ENCODE results near the gene PARN. TPM values are rescaled to one million over a fixed set of nuclear protein-coding genes. Genes with fewer than 3 reads are reported as not detected.

The PARN gene
- total RNA-seq, 2 experiments from 2014 or later = 27.4 to 28.2 TPM

- H3K4me1 ChIP-seq (ENCODE audit: insufficient read depth, low read length) = no peaks in the 10 kb centered on the region
- no peaks in the 10 kb centered on the region for H3K27me3 ChIP-seq (ENCODE audit: control insufficient read depth in 1 of 2, insufficient read depth in 2 of 2, low read length in 2 of 2)
- intact Hi-C loops (cut with DNase I, micrococcal nuclease) = no loop called here
- no peak overlapping the region for H3K4me3 ChIP-seq (ENCODE audit: low read length)
- Mint-ChIP-seq H3K36me3 (ENCODE audit: low read depth) (no peaks in the 10 kb centered on the region), H3K9me3 (peaks cover 3% of the 10 kb centered on the region), H3K4me1 (ENCODE audit: low read depth) (no peaks in the 10 kb centered on the region), H3K27ac (no peak overlapping the region), H3K27me3 (no peaks in the 10 kb centered on the region), H3K4me3 (no peak overlapping the region)
- no peaks in the 10 kb centered on the region for H3K36me3 ChIP-seq (ENCODE audit: insufficient read depth, low read length)
- TF ChIP-seq CTCF (IDR thresholded peaks at IDR 0.05) = no peak
- ChIA-PET POLR2A (no interaction called here), CTCF (no interaction called here)
- ATAC-seq (ENCODE audit: poor library complexity) (no peak), DNase-seq (no peak)
- no peaks in the 10 kb centered on the region for H3K9me3 ChIP-seq (ENCODE audit: control insufficient read depth in 1 of 2, insufficient read depth in 1 of 2, low read length in 2 of 2)
- H3K27ac ChIP-seq (ENCODE audit: low read depth in 1 of 2, low read length in 2 of 2) = no peak overlapping the region
These were observed 210.2 kb downstream of the PARN start for GRCh38 chr16:14419817-14420216.

GRCh38 chr16:14418795-14419225 is 211.2 kb downstream of the PARN start:
- Histone ChIP-seq H3K4me1 (ENCODE audit: insufficient read depth, low read length) (no peaks in the 10 kb centered on the region), H3K27me3 (ENCODE audit: control insufficient read depth in 1 of 2, insufficient read depth in 2 of 2, low read length in 2 of 2) (no peaks in the 10 kb centered on the region), H3K27ac (ENCODE audit: low read depth in 1 of 2, low read length in 2 of 2) (no peak overlapping the region), H3K36me3 (ENCODE audit: insufficient read depth, low read length) (no peaks in the 10 kb centered on the region), H3K9me3 (ENCODE audit: control insufficient read depth in 1 of 2, insufficient read depth in 1 of 2, low read length in 2 of 2) (no peaks in the 10 kb centered on the region), H3K4me3 (ENCODE audit: low read length) (no peak overlapping the region)
- ATAC-seq (ENCODE audit: poor library complexity) (no peak), DNase-seq (no peak)
- H3K4me1 Mint-ChIP-seq (ENCODE audit: low read depth) = no peaks in the 10 kb centered on the region
- H3K27ac Mint-ChIP-seq = no peak overlapping the region
- ChIA-PET CTCF (no interaction called here), POLR2A (no interaction called here)
- no peak for TF ChIP-seq CTCF (IDR thresholded peaks at IDR 0.05)
- no peak overlapping the region for H3K4me3 Mint-ChIP-seq
- intact Hi-C loops (cut with DNase I, micrococcal nuclease) = no loop called here
- H3K9me3 Mint-ChIP-seq = peaks cover 3% of the 10 kb centered on the region
- no peaks in the 10 kb centered on the region for H3K27me3 Mint-ChIP-seq
- no peaks in the 10 kb centered on the region for H3K36me3 Mint-ChIP-seq (ENCODE audit: low read depth)

GRCh38 chr16:14416184-14416583 is 213.9 kb downstream of the PARN start:
- Histone ChIP-seq H3K36me3 (ENCODE audit: insufficient read depth, low read length) (no peaks in the 10 kb centered on the region), H3K4me1 (ENCODE audit: insufficient read depth, low read length) (no peaks in the 10 kb centered on the region), H3K4me3 (ENCODE audit: low read length) (no peak overlapping the region), H3K9me3 (ENCODE audit: control insufficient read depth in 1 of 2, insufficient read depth in 1 of 2, low read length in 2 of 2) (no peaks in the 10 kb centered on the region), H3K27me3 (ENCODE audit: control insufficient read depth in 1 of 2, insufficient read depth in 2 of 2, low read length in 2 of 2) (no peaks in the 10 kb centered on the region), H3K27ac (ENCODE audit: low read depth in 1 of 2, low read length in 2 of 2) (no peak overlapping the region)
- H3K4me1 Mint-ChIP-seq (ENCODE audit: low read depth) = no peaks in the 10 kb centered on the region
- no peak overlapping the region for H3K27ac Mint-ChIP-seq
- peaks cover 3% of the 10 kb centered on the region for H3K9me3 Mint-ChIP-seq
- H3K27me3 Mint-ChIP-seq = no peaks in the 10 kb centered on the region
- ATAC-seq (ENCODE audit: poor library complexity) (no peak), DNase-seq (no peak)
- intact Hi-C loops (cut with DNase I, micrococcal nuclease) = no loop called here
- POLR2A ChIA-PET = no interaction called here
- no peaks in the 10 kb centered on the region for H3K36me3 Mint-ChIP-seq (ENCODE audit: low read depth)
- CTCF ChIA-PET = no interaction called here
- H3K4me3 Mint-ChIP-seq = no peak overlapping the region
- no peak for TF ChIP-seq CTCF (IDR thresholded peaks at IDR 0.05)

Measured in CD4-positive, alpha-beta T cell (primary cell).